DND-41 (cell line): Measurements from ENCODE around the gene GPR153.

Experiments
- CTCF ChIP-seq: IDR thresholded peaks from 2 replicates; pipeline ENCODE4 v1.5.1; 2012; ENCODE audit warnings: borderline replicate concordance, low read length, moderate library complexity, mild to moderate bottlenecking; ENCODE audit not compliant: poor library complexity, severe bottlenecking; ENCODE audit errors: extremely low read depth
- EZH2 ChIP-seq: IDR thresholded peaks from 3 replicates; pipeline ENCODE4 v1.6.1; 2012; ENCODE audit warnings: borderline replicate concordance, low read depth, mild to moderate bottlenecking, moderate library complexity, low read length, inconsistent platforms; ENCODE audit not compliant: severe bottlenecking

DNA sequence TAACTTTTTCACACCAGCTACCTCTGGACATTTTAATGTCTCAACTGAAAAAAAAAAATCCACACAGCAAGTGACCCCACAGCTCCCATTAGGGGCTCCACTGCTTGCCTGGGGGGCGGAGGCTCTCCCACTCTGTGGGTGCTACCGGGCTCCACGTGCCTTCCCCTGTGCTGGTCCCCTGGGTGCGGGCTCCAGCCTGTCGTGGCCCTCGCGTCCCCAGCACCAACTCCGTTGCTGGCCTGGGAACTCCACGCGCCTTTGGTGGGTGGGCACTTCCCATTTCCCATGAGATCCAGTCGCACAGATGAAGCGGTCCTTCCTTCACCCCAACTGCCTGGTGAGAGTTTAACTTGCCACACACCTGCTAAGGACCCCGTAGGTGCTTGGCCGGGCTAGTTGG, 27.1 kb upstream of the GPR153 start:
- TF ChIP-seq CTCF (no peak), EZH2 (no peak)
